Uterus (tissue), 2 donors: Measurements from ENCODE around the gene PHF2.

Experiments used
- CTCF ChIP-seq, 4 experiments: fragments of 200-600 bp in 2 of 4; fragments of 450-650 bp in 2 of 4; sonication (generic) in 2 of 4; IDR thresholded peaks; one replicate each; pipeline ENCODE4 v1.5.1; 2016 to 2019; ENCODE audit warnings: antibody characterized with exemption in 4 of 4, mild to moderate bottlenecking in 2 of 4, moderate library complexity in 1 of 4
- POLR2A ChIP-seq, 2 donors: fragments of 450-650 bp; IDR thresholded peaks; one replicate each; pipeline ENCODE4 v1.6.1; 2016; ENCODE audit warnings: antibody characterized with exemption in 2 of 2, mild to moderate bottlenecking in 1 of 2, moderate library complexity in 1 of 2

- TF ChIP-seq CTCF (IDR thresholded peaks at IDR 0.05) (no peak), POLR2A (IDR thresholded peaks at IDR 0.05) (no peak)
Measured at GRCh38 chr9:93676310-93677047, 100.1 kb downstream of the PHF2 start.
